Adrenal gland (tissue), 5 donors: Measurements from ENCODE around the gene THSD4.

Experiments
- CTCF ChIP-seq, 6 experiments: fragments of 450-650 bp in 4 of 6; fragments of 200-600 bp in 2 of 6; sonication (generic) in 1 of 6; IDR thresholded peaks; 1 replicate in 5 of 6; 2 replicates in 1 of 6; pipeline versions ENCODE4 v1.5.1 to v1.8.0; 2016 to 2021; ENCODE audit warnings: antibody characterized with exemption in 6 of 6, mild to moderate bottlenecking in 2 of 6, moderate library complexity in 1 of 6
- POLR2A ChIP-seq, 2 donors: fragments of 450-650 bp; IDR thresholded peaks; one replicate each; pipeline ENCODE4 v1.6.1; 2017; ENCODE audit warnings: antibody characterized with exemption in 2 of 2, mild to moderate bottlenecking in 2 of 2, moderate library complexity in 1 of 2
- donor health status: DM: no; HTN: no; CAD: no.

- TF ChIP-seq CTCF (IDR thresholded peaks at IDR 0.05) (no peak), POLR2A (IDR thresholded peaks at IDR 0.05) (no peak)
These were observed 31.3 kb downstream of the THSD4 start for GRCh38 chr15:71146580-71146982.
